NCI-H1694 treated with DMSO at 0.1 percent for 48 hours (cell line): ENCODE data around the gene CMYA5.
"Not testable (repeated sequence)": the region's sequence is repeated elsewhere in the genome, so short reads cannot be mapped to it uniquely, and the experiment has no call there.

Experiments used
- DNase-seq: peaks from one replicate; lab custom pipeline; 2025; lab: John Stamatoyannopoulos, UW

CMYA5 gene

GRCh38 chr5:79746642-79747569 is 57.3 kb downstream of the CMYA5 start:
- DNase-seq, result no peak

GRCh38 chr5:79750611-79751510 is 61.2 kb downstream of the CMYA5 start:
- DNase-seq, result no peak

DNA sequence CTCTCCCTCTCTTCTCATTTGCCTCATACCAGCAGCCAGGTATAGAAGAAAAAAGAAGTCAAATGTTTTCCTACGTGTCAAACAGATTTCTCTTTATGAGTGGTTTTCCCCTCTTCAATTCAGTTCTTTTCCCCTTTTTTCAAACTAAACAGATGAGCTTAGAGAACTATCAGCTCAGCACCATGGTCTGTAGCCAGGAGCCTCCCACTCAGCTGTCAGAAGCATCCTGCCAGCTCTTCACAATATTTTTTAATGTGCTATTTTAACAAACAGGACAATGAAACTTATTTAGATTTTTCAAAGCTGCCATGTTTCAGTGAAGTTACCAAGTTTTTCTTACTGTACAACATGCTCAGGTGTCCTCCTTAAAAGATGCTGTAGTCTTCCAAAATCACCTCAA is 63.5 kb downstream of the CMYA5 start:
- DNase-seq, result no peak

- no peak for DNase-seq
Observed at GRCh38 chr5:79753877-79754645, 64.4 kb downstream of the CMYA5 start.

DNA sequence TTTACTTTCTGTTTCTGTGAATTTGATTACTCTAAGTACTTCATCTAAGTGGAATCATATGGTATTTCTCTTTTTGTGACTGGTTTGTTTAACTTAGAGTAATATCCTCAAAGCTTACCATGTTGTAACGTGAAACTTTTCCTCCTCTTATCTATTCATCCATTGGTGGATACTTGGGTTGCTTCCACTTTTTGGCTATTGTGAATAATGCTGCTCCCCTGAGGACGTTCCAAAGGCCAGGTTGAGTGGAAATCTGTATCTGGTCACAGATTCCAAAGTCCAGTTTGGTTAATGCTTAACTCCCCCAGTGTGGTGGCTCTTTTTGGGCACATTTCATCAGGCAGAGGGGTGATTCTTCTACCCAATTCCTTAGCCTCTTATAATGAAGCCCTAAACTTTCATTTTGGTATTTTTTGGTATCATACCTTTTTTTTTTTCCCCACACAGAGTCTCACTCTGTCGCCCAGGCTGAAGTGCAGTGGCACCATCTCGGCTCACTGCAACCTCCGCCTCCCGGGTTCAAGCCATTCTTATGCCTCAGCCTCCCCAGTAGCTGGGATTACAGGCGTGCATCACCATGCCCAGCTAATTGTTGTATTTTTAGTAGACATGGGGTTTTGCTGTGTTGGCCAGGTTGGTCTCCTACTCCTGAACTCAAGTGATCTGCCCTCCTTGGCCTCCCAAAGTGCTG is 65.4 kb downstream of the CMYA5 start:
- DNase-seq, result no peak

DNA sequence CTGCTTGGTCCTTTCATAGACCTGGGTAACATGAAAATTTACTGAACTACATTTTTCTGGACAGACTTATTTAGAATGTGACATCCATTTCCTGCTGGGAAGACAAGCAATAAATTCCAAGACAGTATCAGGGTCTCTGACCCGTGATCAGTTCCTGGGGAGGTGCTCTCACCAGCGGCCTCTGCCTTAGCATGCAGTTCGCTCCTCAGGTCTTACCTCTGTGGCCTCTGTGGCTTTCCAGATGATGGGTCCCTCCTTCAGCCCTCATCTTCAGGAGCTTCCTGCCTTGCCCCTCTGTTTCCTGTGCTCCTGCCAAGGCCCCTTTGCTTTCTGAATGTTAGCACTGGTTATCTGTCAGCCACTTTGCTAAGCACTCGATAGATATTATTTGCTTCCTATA is 66.4 kb downstream of the CMYA5 start:
- DNase-seq, result no peak

- no peak for DNase-seq
Observed at GRCh38 chr5:79759436-79759835, 69.8 kb downstream of the CMYA5 start.

DNA sequence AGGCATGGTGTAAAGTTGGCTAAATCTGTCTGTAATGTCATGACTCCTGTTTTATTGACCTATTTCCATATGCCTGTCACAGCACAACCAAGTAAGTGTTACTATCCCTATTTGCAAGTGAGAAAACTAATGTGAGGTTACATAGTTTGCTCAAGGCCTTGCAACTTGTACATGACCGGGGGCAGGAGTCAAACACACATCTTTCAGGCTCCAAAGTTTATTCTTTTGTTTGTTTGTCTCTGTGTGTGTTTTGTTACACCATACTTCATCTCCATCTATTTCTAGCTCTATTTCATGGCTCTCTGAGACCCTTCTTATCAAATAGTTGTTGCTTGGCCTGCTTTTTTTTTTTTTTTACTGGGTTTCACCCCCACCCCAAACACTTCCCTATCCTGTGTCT is 70.2 kb downstream of the CMYA5 start:
- DNase-seq, result no peak

DNA sequence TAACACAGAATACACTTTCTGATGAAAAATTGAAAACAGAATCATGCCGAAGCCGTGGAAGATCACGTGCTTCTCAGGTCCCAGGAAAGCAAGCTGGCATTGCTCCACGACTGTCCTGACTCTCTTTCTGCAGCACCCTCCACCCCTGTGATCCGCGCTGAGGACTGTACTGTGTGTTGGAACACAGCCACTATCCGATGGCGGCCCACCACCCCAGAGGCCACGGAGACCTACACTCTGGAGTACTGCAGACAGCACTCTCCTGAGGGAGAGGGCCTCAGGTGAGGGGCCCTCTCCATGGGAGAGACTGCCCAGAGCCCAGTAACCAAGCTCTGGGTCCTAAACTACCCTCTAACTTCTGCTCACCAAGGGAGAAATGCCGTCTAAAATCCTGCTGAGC is 73.3 kb downstream of the CMYA5 start:
- DNase-seq, result no peak

DNA sequence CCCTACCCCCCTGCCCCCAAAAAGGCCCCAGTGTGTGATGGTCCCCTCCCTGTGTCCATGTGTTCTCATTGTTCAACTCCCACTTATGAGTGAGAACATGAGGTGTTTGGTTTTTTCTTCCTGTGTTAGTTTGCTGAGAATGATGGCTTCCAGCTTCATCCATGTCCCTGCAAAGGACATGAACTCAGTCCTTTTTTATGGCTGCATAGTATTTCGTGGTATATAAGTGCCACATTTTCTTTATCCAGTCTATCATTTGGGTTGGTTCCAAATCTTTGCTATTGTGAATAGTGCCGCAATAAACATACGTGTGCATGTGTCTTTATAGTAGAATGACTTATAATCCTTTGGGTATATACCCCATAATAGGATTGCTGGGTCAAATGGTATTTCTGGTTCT is 74.5 kb downstream of the CMYA5 start:
- not testable (repeated sequence) for DNase-seq

DNA sequence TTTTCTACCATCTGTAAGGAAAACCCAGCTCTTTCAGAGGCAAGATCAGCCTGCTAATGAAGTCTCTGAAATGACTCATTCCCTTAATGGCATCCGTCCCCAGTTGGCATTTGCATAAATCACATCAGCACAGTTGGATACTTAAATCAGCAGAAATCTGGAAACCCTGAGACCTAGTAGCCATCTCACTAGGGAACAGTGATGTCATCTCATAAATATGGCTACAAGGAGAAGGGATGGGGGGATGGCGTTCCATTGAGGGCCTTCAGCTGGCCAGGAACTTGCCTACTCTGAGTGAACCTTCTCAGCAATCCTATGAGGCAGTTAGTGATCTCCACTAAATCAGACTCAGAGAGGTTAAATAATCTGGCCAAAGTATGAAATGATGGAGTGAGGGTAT is 81.8 kb downstream of the CMYA5 start:
- DNase-seq, result no peak

DNA sequence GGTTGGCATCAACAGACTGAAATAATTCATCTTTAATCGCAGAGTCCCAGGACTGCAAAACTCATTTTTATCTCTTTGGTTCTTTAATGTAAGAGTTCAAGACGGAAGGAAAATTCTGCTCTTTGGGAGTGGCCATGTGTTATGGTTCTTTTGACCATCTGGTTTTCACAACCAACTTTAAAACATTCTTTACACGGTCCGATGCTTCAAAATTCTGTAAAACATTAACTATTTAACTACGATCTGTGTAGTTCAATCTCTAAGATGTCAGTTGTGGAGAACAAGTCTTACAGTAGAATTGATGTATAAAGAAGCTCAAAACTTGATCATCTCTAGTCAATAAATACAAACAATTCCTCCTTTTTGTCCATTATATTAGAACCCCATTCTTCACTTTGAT is 83.0 kb downstream of the CMYA5 start:
- DNase-seq, result no peak

- no peak for DNase-seq
Observed at GRCh38 chr5:79773612-79774011, 84.0 kb downstream of the CMYA5 start.

- no peak for DNase-seq
Observed at GRCh38 chr5:79774171-79774854, 84.7 kb downstream of the CMYA5 start.

DNA sequence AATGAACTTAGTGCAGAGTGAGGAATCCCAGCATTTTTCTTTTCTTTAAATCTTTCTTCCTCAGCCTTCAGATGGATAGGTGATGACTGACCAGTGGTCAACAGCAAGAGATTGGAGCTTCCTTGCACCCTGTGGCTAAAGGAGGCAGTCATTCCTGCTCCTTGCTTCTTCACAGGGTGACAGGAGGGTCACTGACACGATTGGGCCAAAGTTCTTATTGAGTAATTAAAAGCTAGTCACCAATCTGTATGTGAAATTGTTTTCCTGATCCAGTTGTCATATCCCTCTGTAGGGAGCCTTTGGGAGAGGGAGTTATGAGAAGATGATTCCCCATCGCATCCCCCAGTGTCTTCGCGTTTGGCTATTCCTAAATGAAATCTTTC is 85.2 kb downstream of the CMYA5 start:
- DNase-seq, result no peak

DNA sequence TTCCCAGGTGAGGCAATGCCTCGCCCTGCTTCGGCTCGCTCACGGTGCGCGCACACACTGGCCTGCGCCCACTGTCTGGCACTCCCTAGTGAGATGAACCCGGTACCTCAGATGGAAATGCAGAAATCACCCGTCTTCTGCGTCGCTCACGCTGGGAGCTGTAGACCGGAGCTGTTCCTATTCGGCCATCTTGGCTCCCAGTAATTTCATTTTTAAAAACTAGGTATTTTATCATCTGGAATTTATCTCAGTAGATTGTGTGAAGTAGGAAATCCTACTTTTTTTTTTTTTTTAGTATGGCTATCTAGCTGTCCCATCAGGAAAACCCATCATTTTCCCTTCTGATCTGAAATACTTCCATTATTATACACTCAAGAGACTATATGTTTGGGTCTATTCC is 95.1 kb downstream of the CMYA5 start:
- not testable (repeated sequence) for DNase-seq

DNA sequence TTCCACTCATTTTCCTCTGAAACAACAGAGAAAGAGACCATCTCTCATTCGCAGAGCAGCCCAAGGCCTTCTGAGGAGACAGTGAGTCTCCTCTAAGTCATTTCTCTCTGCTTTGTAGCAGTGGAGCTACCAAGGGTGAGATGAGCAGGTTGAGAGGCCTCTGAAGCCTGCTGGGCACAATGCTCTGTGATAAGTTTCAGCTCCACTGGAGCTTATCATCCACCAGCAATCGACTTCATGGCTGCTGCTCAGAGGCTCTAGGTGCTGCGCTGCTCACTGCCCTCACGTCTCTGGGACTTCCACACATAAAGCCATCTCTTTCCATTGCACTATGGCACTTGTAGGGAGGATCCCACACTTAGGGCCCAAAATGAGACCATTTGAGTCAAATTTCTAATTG is 96.3 kb downstream of the CMYA5 start:
- DNase-seq, result no peak

GRCh38 chr5:79787448-79787847 is 97.8 kb downstream of the CMYA5 start:
- no peak for DNase-seq

DNA sequence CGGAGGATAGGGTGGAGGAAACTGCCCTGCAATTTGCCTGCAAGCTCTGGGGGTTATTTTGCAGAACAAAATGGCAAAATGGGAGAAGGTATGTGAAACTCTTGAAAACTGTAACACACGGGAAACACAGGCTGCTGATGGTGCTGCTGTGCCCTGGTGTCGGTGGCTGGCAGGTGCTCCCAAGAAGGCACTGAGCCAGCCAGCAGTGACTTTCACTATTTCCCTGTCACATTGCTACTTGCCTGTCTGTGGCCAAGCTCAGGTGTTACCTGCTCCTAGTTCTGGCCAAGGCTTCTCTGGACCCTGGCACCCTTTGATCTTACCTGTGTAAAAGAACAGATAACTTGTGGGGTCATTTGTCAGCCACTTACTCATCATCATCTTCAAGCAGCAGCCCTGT is 102.2 kb downstream of the CMYA5 start:
- no peak for DNase-seq

GRCh38 chr5:79792463-79792862 is 102.8 kb downstream of the CMYA5 start:
- DNase-seq, result no peak

DNA sequence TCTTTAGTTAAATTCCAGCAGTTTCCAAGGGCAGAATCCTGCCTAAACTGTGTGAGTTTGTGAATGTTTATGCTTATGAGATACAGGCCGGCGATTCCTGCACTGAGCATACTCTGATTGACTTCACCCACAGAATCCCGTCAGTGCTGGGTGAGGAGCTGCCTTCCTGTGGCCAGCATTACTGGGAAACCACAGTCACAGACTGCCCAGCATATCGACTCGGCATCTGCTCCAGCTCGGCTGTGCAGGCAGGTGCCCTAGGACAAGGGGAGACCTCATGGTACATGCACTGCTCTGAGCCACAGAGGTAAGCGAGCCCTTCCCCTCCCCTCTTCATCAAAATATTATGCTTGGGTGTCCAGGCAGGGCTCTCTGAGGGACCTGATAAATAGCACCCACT is 103.7 kb downstream of the CMYA5 start:
- DNase-seq, result no peak
